DOHH2 (cell line): ENCODE data around the gene QRFPR.

Experiments
- EZH2phosphoT487 ChIP-seq: fragments of 200-600 bp; sonication (generic); IDR thresholded peaks from 2 replicates; pipeline ENCODE4 v1.6.1; 2017; ENCODE audit warnings: borderline replicate concordance, mild to moderate bottlenecking, antibody characterized with exemption, low read length, moderate library complexity, mixed read lengths
- TF ChIP-seq, protein P1 (sequence below): fragments of 200-600 bp; sonication (generic); IDR thresholded peaks from one replicate; pipeline ENCODE4 v1.5.1; 2014; ENCODE audit warnings: antibody characterized with exemption, mild to moderate bottlenecking, low read depth, low read length; ENCODE audit not compliant: poor library complexity, severe bottlenecking

DNA sequence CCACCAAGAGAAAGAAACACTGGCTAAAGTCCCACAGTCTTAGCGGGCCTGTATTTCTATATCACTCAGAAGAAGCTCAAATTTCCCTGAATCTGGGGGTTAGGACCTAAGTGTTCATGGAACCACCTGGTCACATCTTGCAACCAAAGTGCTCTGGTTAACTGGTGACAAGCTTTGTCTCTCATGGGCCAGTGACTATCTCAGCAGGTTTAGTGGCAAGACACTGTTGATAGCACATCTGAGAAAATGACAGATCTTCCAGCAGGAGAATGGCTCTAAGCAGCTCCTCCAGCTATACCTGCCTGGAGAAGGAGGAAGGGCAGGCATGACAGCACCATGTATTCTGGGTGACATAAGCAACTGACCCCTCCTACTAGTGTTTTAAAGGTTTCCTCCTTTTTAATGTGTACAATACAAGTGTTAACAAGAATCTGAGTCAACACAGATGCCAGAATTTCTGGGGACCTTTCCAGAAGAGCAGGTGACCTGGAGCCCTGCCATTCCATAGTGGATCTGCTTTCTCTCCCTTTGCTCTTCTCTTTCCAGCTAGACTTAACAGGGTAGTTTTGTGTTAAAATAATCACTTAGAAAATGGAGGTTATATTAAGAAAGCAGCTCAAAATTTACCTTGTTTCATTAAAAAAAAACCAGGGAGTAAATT, 17.3 kb upstream of the QRFPR start:
- TF ChIP-seq, protein P1, sequence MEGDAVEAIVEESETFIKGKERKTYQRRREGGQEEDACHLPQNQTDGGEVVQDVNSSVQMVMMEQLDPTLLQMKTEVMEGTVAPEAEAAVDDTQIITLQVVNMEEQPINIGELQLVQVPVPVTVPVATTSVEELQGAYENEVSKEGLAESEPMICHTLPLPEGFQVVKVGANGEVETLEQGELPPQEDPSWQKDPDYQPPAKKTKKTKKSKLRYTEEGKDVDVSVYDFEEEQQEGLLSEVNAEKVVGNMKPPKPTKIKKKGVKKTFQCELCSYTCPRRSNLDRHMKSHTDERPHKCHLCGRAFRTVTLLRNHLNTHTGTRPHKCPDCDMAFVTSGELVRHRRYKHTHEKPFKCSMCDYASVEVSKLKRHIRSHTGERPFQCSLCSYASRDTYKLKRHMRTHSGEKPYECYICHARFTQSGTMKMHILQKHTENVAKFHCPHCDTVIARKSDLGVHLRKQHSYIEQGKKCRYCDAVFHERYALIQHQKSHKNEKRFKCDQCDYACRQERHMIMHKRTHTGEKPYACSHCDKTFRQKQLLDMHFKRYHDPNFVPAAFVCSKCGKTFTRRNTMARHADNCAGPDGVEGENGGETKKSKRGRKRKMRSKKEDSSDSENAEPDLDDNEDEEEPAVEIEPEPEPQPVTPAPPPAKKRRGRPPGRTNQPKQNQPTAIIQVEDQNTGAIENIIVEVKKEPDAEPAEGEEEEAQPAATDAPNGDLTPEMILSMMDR: no peak
- TF ChIP-seq EZH2phosphoT487: no peak
